ENCODE results near the gene MOB1B. TPM values are rescaled to one million over a fixed set of nuclear protein-coding genes. Genes with fewer than 3 reads are reported as not detected.

The MOB1B gene
- total RNA-seq (2014; rRNA removed; shearing (Covaris generic)) (10.2 and 11.6 TPM in 2 replicates), polyA plus RNA-seq (2016; fragmentation: Nextera tagmentation; extraction: Ambion mirVana) (7.1 and 7.5 TPM in 2 replicates)

DNA sequence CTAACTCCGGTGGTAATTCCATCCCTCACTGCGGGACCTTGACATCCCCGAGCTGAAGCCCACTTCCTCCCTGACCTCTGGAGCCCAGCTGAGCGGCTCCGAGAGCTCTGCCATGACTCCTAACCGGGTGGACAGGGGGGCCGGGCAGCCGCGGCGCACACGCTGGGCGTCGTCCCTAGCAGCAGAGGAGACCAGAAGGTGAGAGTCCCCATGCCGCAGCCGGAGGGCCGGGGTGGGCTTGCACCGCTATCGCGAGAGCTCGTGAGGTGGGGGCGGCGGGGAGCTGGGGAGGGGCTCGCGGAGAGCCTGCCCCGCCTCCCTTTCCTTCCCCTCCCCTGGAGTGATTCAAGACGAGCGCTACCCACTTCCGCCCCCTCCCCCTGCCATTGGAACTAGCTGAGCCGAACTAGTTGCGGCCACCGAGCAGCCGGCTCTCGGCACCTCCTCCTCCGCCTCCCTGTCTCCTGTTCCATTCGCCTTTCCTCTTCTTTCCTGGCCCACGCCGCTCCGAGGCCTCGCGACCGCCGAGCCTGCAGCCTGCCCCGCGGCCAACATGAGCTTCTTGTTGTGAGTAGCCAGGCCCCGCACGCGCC, at the start of gene MOB1B:
Gene MOB1B (plus strand): TSS at position 386 of the 593 bp plus-strand sequence. CDS start 168 bp downstream, at position 554.
- WGBS, 2 experiments (ENCODE audit: low coverage in 1 of 2, low lambda C conversion rate in 2 of 2, missing lambda C conversion rate in 2 of 2), result 0 to 4% methylated on average over 29 to 39 of the region's 47 CpGs
- peak within 1 kb of the TSS; percentile 100 for H2AFZ ChIP-seq
- no peaks in the 10 kb centered on the region for H3K9me3 ChIP-seq (ENCODE audit: low read depth)
- no peaks in the 10 kb centered on the region for H3K36me3 ChIP-seq (ENCODE audit: low read depth)
- H3K79me2 ChIP-seq (ENCODE audit: insufficient read depth), result peaks cover 46% of the 10 kb centered on the region
- H3F3A ChIP-seq (ENCODE audit: insufficient read depth), result peaks cover 9% of the 10 kb centered on the region; the same call in 1 of the 2 replicates
- H4K20me1 ChIP-seq (ENCODE audit: insufficient read depth), result no peaks in the 10 kb centered on the region
- H3K9ac ChIP-seq, result peak within 1 kb of the TSS; percentile 86
- no peaks in the 10 kb centered on the region for H3K27me3 ChIP-seq (replicated peaks; ENCODE audit: insufficient read depth)
- H3K4me1 ChIP-seq (ENCODE audit: insufficient read depth), result peaks cover 4% of the 10 kb centered on the region; the same call in 1 of the 2 replicates
- in situ Hi-C loops (cut with MboI), result no loop called here
- TF ChIP-seq EZH2phosphoT487 (IDR thresholded peaks at IDR 0.05; ENCODE audit: insufficient read depth, low read depth) (no peak), EZH2 (IDR thresholded peaks at IDR 0.05; ENCODE audit: insufficient read depth, poor library complexity, severe bottlenecking) (no peak)
- peak; percentile 92 for DNase-seq
- H3K9me2 ChIP-seq (ENCODE audit: insufficient read depth), result no peaks in the 10 kb centered on the region
- peak within 1 kb of the TSS; percentile 89 for H3K4me3 ChIP-seq
- peak within 1 kb of the TSS; percentile 95 for H3K4me2 ChIP-seq (ENCODE audit: unreplicated experiment)
- H3K27ac ChIP-seq, result peak within 1 kb of the TSS; percentile 68

DNA sequence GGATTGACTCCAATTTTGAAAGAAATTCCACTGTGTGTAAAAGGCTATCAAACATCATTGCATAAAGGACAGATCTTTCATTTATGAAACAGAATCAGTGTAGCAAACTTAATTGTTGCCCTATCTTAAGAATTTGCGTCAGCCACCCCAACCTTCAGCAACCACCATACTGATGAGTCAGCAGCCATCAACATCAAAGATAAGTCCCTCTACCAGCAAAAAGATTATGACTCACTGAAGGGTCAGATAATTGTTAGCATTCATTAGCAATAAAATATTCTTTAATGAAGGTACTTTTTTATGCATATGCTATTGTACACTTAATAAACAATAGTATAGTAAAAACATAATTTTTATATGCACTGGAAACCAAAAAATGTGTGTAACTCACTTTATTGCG, 46.7 kb upstream of the MOB1B start:
- Histone ChIP-seq H3K9me2 (ENCODE audit: insufficient read depth) (no peaks in the 10 kb centered on the region), H3K27ac (no peak overlapping the region), H3K9ac (no peak overlapping the region), H2AFZ (no peak overlapping the region), H3K4me3 (no peak overlapping the region), H3F3A (ENCODE audit: insufficient read depth) (no peaks in the 10 kb centered on the region), H3K27me3 (replicated peaks; ENCODE audit: insufficient read depth) (no peaks in the 10 kb centered on the region), H3K36me3 (ENCODE audit: low read depth) (no peaks in the 10 kb centered on the region), H3K79me2 (ENCODE audit: insufficient read depth) (no peaks in the 10 kb centered on the region), H3K4me2 (ENCODE audit: unreplicated experiment) (no peak overlapping the region), H3K4me1 (ENCODE audit: insufficient read depth) (no peaks in the 10 kb centered on the region), H3K9me3 (ENCODE audit: low read depth) (no peaks in the 10 kb centered on the region), H4K20me1 (ENCODE audit: insufficient read depth) (no peaks in the 10 kb centered on the region)
- DNase-seq, result no peak
- WGBS, 2 experiments (ENCODE audit: low coverage in 1 of 2, low lambda C conversion rate in 2 of 2, missing lambda C conversion rate in 2 of 2), result 97 to 100% methylated on average over 2 of the region's 2 CpGs
- in situ Hi-C loops (cut with MboI), result no loop called here
- no peak for TF ChIP-seq EZH2 (IDR thresholded peaks at IDR 0.05; ENCODE audit: insufficient read depth, poor library complexity, severe bottlenecking)
- no peak for TF ChIP-seq EZH2phosphoT487 (IDR thresholded peaks at IDR 0.05; ENCODE audit: insufficient read depth, low read depth)

- Histone ChIP-seq H3K4me3 (no peak overlapping the region), H4K20me1 (ENCODE audit: insufficient read depth) (no peaks in the 10 kb centered on the region), H3K9ac (no peak overlapping the region), H3K27ac (no peak overlapping the region), H2AFZ (no peak overlapping the region), H3K36me3 (ENCODE audit: low read depth) (no peaks in the 10 kb centered on the region), H3K9me2 (ENCODE audit: insufficient read depth) (no peaks in the 10 kb centered on the region), H3K4me2 (ENCODE audit: unreplicated experiment) (no peak overlapping the region), H3K9me3 (ENCODE audit: low read depth) (no peaks in the 10 kb centered on the region), H3K79me2 (ENCODE audit: insufficient read depth) (no peaks in the 10 kb centered on the region), H3K27me3 (replicated peaks; ENCODE audit: insufficient read depth) (no peaks in the 10 kb centered on the region), H3F3A (ENCODE audit: insufficient read depth) (no peaks in the 10 kb centered on the region), H3K4me1 (ENCODE audit: insufficient read depth) (no peaks in the 10 kb centered on the region)
- no peak for DNase-seq
- TF ChIP-seq EZH2 (IDR thresholded peaks at IDR 0.05; ENCODE audit: insufficient read depth, poor library complexity, severe bottlenecking) (no peak), EZH2phosphoT487 (IDR thresholded peaks at IDR 0.05; ENCODE audit: insufficient read depth, low read depth) (no peak)
- in situ Hi-C loops (cut with MboI), result no loop called here
- WGBS, 2 experiments (ENCODE audit: low coverage in 1 of 2, low lambda C conversion rate in 2 of 2, missing lambda C conversion rate in 2 of 2), result 76 to 79% methylated on average over 4 of the region's 4 CpGs
Measured at GRCh38 chr4:70858454-70858853, 43.7 kb upstream of the MOB1B start.

GRCh38 chr4:70859066-70859465, 43.1 kb upstream of the MOB1B start:
- Histone ChIP-seq H3K4me1 (ENCODE audit: insufficient read depth) (no peaks in the 10 kb centered on the region), H3K27me3 (replicated peaks; ENCODE audit: insufficient read depth) (no peaks in the 10 kb centered on the region), H2AFZ (no peak overlapping the region), H3K4me2 (ENCODE audit: unreplicated experiment) (no peak overlapping the region), H3K79me2 (ENCODE audit: insufficient read depth) (no peaks in the 10 kb centered on the region), H3K9me2 (ENCODE audit: insufficient read depth) (no peaks in the 10 kb centered on the region), H3K4me3 (no peak overlapping the region), H3K9me3 (ENCODE audit: low read depth) (no peaks in the 10 kb centered on the region), H3K27ac (no peak overlapping the region), H3F3A (ENCODE audit: insufficient read depth) (no peaks in the 10 kb centered on the region), H3K9ac (no peak overlapping the region), H4K20me1 (ENCODE audit: insufficient read depth) (no peaks in the 10 kb centered on the region), H3K36me3 (ENCODE audit: low read depth) (no peaks in the 10 kb centered on the region)
- DNase-seq, result no peak
- in situ Hi-C loops (cut with MboI), result no loop called here
- WGBS, 2 experiments (ENCODE audit: low coverage in 1 of 2, low lambda C conversion rate in 2 of 2, missing lambda C conversion rate in 2 of 2), result 89 to 97% methylated on average over 1 of the region's 1 CpG
- no peak for TF ChIP-seq EZH2 (IDR thresholded peaks at IDR 0.05; ENCODE audit: insufficient read depth, poor library complexity, severe bottlenecking)
- TF ChIP-seq EZH2phosphoT487 (IDR thresholded peaks at IDR 0.05; ENCODE audit: insufficient read depth, low read depth), result no peak

Data from GM23248 (cell line).